ENCODE data around the gene NSUN7. TPM values are rescaled to one million over a fixed set of nuclear protein-coding genes. Genes with fewer than 3 reads are reported as not detected.
"Not testable (repeated sequence)": the region's sequence is repeated elsewhere in the genome, so short reads cannot be mapped to it uniquely, and the experiment has no call there.

NSUN7 gene
- total and polyA plus RNA-seq, 2 experiments from 2014 or later: 3.4 to 9.9 TPM

- no peaks in the 10 kb centered on the region for H3K36me3 ChIP-seq
- no peak for TF ChIP-seq CTCF (IDR thresholded peaks at IDR 0.05; ENCODE audit: low read depth, low read length)
- peak in 1 of 2 donors; percentile 55 for DNase-seq (ENCODE audit: low read depth in 1 of 2, low spot score in 1 of 2)
- H3K27me3 ChIP-seq: no peaks in the 10 kb centered on the region
- H3K4me1 ChIP-seq (ENCODE audit: low read depth): no peaks in the 10 kb centered on the region
- H3K9me3 ChIP-seq (ENCODE audit: low read depth): no peaks in the 10 kb centered on the region
- H3K4me3 ChIP-seq: no peak overlapping the region
- H3K27ac ChIP-seq: no peak overlapping the region
Measured at GRCh38 chr4:40710484-40711254, 39.1 kb upstream of the NSUN7 start.

- H3K4me3 ChIP-seq; H3K27me3 ChIP-seq; DNase-seq (ENCODE audit: low read depth in 1 of 2, low spot score in 1 of 2); H3K27ac ChIP-seq; H3K4me1 ChIP-seq (ENCODE audit: low read depth); H3K9me3 ChIP-seq (ENCODE audit: low read depth); H3K36me3 ChIP-seq: not testable (repeated sequence)
Measured at GRCh38 chr4:40713001-40713400, 36.8 kb upstream of the NSUN7 start.

GRCh38 chr4:40713798-40714197 is 36.0 kb upstream of the NSUN7 start:
- H3K4me1 ChIP-seq (ENCODE audit: low read depth): no peaks in the 10 kb centered on the region
- no peak overlapping the region for H3K27ac ChIP-seq
- DNase-seq (ENCODE audit: low read depth in 1 of 2, low spot score in 1 of 2): no peak
- H3K36me3 ChIP-seq: no peaks in the 10 kb centered on the region
- H3K27me3 ChIP-seq: no peaks in the 10 kb centered on the region
- H3K9me3 ChIP-seq (ENCODE audit: low read depth): no peaks in the 10 kb centered on the region
- H3K4me3 ChIP-seq: no peak overlapping the region
- TF ChIP-seq CTCF (IDR thresholded peaks at IDR 0.05; ENCODE audit: low read depth, low read length): no peak

GRCh38 chr4:40718586-40718985 is 31.2 kb upstream of the NSUN7 start:
- no peaks in the 10 kb centered on the region for H3K9me3 ChIP-seq (ENCODE audit: low read depth)
- TF ChIP-seq CTCF (IDR thresholded peaks at IDR 0.05; ENCODE audit: low read depth, low read length): no peak
- no peaks in the 10 kb centered on the region for H3K4me1 ChIP-seq (ENCODE audit: low read depth)
- no peak overlapping the region for H3K27ac ChIP-seq
- DNase-seq (ENCODE audit: low read depth in 1 of 2, low spot score in 1 of 2): no peak
- no peak overlapping the region for H3K4me3 ChIP-seq
- H3K36me3 ChIP-seq: no peaks in the 10 kb centered on the region
- H3K27me3 ChIP-seq: no peaks in the 10 kb centered on the region

- Histone ChIP-seq H3K4me1 (ENCODE audit: low read depth) (no peaks in the 10 kb centered on the region), H3K4me3 (no peak overlapping the region), H3K27me3 (no peaks in the 10 kb centered on the region), H3K27ac (no peak overlapping the region), H3K9me3 (ENCODE audit: low read depth) (no peaks in the 10 kb centered on the region), H3K36me3 (no peaks in the 10 kb centered on the region)
- peak; percentile 68 to 79 for DNase-seq (ENCODE audit: low read depth in 1 of 2, low spot score in 1 of 2)
- peak; percentile 75 for TF ChIP-seq CTCF (IDR thresholded peaks at IDR 0.05; ENCODE audit: low read depth, low read length)
Measured at GRCh38 chr4:40719008-40719623, 30.6 kb upstream of the NSUN7 start.

GRCh38 chr4:40720351-40720750 is 29.4 kb upstream of the NSUN7 start:
- TF ChIP-seq CTCF (IDR thresholded peaks at IDR 0.05; ENCODE audit: low read depth, low read length): no peak
- H3K36me3 ChIP-seq: no peaks in the 10 kb centered on the region
- no peaks in the 10 kb centered on the region for H3K9me3 ChIP-seq (ENCODE audit: low read depth)
- no peak overlapping the region for H3K27ac ChIP-seq
- DNase-seq (ENCODE audit: low read depth in 1 of 2, low spot score in 1 of 2): no peak
- H3K27me3 ChIP-seq: no peaks in the 10 kb centered on the region
- H3K4me3 ChIP-seq: no peak overlapping the region
- H3K4me1 ChIP-seq (ENCODE audit: low read depth): no peaks in the 10 kb centered on the region

Data from cardiac muscle cell (in vitro differentiated cells and primary cell).